ENCODE data around the gene CFTR. TPM values are rescaled to one million over a fixed set of nuclear protein-coding genes. Genes with fewer than 3 reads are reported as not detected.

The CFTR gene
- total and polyA plus RNA-seq, 2 of the 8 experiments (the other 6 are each of a cell fraction or from before 2014, with no cell fraction given), result 1.2 to 1.6 TPM

Small RNAs within 50 kb of the gene (small RNA-seq; reads per million reads assigned to genes)
- gene AC000111.1 (ENCODE audit: insufficient read depth) (not detected), gene AC000111.2 (ENCODE audit: insufficient read depth) (not detected)

Other genes with a start within 250 kb of the CFTR start
- gene WNT2, start 157.0 kb upstream of the CFTR start, total RNA-seq (2021; fragmentation: NEBNext Ultra II Directional; extraction: Animal tissue kit (Norgen Biotek cat#: 25700)), result not detected in 2 replicates
- not detected in 2 replicates for gene WNT2, start 157.0 kb upstream of the CFTR start, polyA plus RNA-seq (2011; rRNA removed)
- gene ASZ1, start 52.5 kb upstream of the CFTR start, total RNA-seq (2021; fragmentation: NEBNext Ultra II Directional; extraction: Animal tissue kit (Norgen Biotek cat#: 25700)), result not detected in 2 replicates
- gene ASZ1, start 52.5 kb upstream of the CFTR start, polyA plus RNA-seq (2011; rRNA removed), result not detected in 2 replicates